HG03103 (cell line): ENCODE measurements around the gene SH3BGR.

Experiments used
- ATAC-seq: cut with Tn5 transposase; IDR thresholded peaks from one replicate; pipeline ENCODE4 v1.9.1; 2021; ENCODE audit warnings: low read depth; ENCODE audit not compliant: unreplicated experiment

SH3BGR gene

GRCh38 chr21:39454949-39455668 lies 3.3 kb downstream of the SH3BGR start:
- ATAC-seq = no peak

DNA sequence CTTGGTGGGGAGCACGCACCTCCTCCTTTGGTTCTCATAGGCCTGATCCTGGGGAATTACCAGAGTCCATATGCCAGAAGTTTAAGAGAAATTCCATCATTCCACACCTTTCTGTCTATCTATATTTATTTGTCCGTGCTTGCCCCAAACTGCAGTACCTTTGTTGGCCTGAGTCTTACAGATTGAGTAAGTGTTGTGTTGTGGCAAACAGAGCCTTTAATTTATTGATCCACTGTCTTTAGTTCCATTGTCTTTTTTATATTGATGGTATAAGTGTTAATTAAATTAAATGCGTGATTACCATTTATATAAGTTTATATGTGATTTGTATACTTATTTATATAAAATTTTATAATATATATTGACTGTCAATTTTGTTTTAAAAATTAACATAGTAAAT lies 4.9 kb downstream of the SH3BGR start:
- ATAC-seq = no peak

DNA sequence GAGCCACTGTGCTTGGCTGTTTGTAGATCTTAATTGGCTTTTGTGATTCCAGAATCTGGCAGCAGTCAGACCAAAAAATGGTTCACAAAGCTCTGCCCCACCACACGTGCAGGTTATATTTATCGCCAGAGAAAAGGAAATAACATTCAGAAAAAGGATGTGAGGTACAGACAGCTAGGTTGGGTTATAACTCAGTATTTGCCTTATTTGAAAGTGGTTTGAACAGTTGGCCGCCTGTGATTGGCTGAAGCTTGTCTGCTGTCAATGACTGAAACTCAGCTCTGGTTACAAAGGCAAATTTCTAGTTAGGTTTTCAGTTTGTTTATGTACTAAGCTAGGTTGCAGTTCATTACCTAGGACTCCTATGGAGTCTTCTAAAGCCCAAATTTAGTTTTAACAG lies 9.6 kb downstream of the SH3BGR start:
- peak; percentile 74 for ATAC-seq

DNA sequence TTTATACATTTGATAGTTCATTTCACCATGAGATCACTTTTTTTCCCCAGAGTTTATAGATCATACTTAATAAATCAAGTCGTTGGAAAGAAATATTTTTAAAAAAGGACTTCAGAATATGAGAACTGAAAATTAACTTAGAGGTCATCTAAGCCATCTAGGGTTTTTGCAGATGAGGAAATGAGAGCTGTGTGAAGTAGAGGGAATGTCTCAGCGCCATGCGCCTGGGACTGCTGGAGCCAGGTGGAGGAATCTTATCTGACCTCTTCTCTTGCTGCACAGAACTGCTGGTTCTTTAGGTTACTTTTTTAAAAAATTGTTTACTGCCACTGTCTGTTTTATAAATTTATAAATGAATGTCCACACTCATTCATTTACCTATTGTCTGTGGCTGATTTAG lies 11.5 kb downstream of the SH3BGR start:
- no peak for ATAC-seq

DNA sequence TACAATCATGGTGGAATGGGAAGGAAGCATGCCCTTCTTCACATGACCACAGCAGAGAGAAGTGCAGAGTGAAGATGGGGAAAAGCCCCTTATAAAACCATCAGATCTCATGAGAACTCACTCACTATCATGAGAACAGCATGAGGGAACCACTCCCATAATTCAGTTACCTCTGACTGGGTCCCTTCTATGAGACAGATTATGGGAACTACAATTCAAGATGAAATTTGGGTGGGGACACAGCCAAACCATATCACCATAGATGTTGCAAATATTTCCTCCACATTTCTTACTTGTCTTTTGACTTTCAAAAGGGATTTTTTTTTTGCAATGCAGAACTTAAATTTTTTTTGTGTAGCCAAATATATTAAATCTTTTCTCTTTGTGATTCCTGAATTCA lies 14.8 kb downstream of the SH3BGR start:
- ATAC-seq = no peak

DNA sequence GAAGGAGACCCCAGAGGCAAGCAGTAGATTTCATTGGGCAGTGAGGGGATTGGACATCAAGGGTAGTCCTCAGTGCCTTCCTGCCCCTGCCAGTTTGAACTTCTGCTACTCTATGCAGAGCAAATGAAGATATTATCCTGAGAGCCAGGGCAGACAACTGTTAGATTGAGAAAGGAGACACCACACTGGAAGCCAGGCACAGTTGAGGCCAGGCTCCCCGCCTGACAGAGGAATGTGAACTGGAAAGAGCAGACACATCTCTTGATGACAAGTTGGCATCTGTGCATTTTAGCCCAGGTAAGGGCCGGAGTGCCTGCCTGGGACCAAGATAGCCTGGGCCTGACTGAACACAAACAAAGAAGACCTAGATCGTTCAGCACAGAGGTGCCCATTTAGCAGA lies 16.0 kb downstream of the SH3BGR start:
- no peak for ATAC-seq

DNA sequence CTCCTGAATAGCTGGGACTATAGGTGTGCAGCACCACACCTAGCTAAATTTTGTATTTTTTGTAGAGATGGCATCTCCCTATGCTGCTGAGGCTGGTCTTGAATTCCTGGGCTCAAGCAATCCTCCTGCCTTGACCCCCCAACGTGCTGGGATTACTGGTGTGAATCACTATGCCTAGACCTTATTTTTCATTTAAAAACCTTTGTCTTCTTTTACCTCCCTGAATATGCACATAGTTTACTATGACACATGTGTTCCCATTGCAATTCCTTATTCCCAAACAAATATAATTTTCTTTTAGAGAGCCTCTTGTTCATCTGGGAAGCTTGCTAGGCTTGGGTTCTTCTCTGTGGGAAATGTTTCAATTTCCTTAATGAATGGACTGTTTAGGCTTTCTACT lies 16.8 kb downstream of the SH3BGR start:
- ATAC-seq = no peak

- no peak for ATAC-seq
These were observed 19.8 kb downstream of the SH3BGR start for GRCh38 chr21:39471598-39471997.

DNA sequence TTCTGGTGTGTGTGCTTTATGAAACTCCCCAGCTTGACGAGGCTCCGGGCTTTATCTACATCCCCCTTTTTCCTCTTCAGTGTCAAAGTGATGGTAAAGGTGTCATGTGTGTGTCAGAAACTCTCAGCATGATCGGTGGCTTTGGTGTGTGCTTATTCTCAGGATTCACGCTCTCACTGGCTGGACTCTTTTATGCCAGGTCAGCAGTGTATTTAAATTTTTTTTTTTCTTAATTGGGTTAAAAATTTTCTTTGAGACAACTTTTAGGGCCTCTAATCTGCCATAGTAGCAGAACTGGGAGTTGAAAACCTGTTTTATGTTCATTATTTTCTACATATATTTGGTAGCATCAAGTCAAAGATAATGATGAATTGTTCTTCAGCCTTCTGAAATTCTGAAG lies 21.0 kb downstream of the SH3BGR start:
- no peak for ATAC-seq

- no peak for ATAC-seq
These were observed 22.8 kb downstream of the SH3BGR start for GRCh38 chr21:39474611-39475010.

GRCh38 chr21:39479164-39479813 lies 27.5 kb downstream of the SH3BGR start:
- ATAC-seq = no peak

- no peak for ATAC-seq
These were observed 28.0 kb downstream of the SH3BGR start for GRCh38 chr21:39479814-39480182.

- ATAC-seq = no peak
These were observed 28.5 kb downstream of the SH3BGR start for GRCh38 chr21:39480271-39480670.

- ATAC-seq = no peak
These were observed 30.1 kb downstream of the SH3BGR start for GRCh38 chr21:39481886-39482285.

DNA sequence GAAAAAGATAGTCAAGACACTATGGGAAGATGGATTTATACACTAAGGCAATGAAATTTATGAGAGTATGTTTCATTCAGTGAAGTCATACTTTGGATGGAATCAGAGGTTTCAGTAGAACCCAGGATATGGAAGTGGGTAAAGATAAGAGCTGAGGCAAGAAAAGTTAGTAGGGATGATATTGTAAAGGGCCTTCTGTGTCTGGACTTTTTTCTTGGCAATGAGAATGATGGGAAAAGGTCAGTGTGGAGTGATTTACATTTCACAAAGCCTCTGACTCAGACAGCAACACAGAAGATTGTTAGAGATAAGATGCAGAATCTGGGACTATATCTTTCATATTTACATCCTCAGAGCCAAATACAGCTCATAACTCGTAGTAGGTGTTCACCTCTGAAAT lies 32.1 kb downstream of the SH3BGR start:
- no peak for ATAC-seq

DNA sequence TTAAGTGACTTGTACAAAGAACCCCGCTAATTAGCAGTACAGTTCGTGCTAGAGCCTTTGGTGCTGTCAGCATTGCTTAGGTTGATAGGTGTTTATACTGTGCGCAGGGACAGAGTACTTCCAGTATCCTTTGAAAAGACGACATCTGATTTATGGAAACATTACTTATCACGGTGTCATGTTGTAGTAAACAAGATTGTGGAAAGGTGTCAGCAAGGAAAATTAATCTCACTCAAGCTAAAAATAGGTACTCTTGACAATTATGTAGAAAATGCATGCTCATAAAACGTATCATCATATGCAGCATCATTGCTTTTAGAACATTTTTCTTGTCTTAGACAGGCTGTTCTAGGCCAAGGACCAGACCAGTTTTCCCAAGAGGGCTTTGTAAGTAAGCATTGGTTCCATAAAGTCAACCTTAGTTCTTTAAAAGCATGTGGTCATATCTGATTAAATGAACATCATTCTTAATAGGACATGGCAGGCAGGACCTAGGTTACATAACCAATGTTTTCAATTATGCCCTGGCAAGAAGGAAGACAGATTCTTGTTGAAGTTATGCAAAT lies 33.0 kb downstream of the SH3BGR start:
- ATAC-seq = no peak

- ATAC-seq = no peak
These were observed 37.7 kb downstream of the SH3BGR start for GRCh38 chr21:39489380-39489924.

DNA sequence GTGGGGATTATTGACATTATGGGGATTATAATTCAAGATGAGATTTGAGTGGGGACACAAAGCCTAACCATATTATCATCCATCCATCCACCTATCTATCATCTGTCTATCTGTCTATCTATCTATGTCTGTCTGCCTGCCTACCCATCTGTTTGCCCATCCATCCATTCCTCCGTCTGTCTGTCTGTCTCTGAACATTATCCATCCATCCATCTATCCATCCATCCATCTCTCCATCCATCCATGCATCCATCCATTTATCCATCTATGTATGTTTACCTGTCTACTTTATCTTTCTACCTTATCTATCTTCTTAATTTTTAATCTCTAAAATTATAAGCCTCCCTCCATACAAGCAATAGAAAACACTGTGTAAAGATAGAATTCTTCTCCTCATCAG lies 47.4 kb downstream of the SH3BGR start:
- ATAC-seq = no peak

GRCh38 chr21:39502631-39503030 lies 50.9 kb downstream of the SH3BGR start:
- ATAC-seq = no peak

- ATAC-seq = no peak
These were observed 51.5 kb downstream of the SH3BGR start for GRCh38 chr21:39503123-39503762.

DNA sequence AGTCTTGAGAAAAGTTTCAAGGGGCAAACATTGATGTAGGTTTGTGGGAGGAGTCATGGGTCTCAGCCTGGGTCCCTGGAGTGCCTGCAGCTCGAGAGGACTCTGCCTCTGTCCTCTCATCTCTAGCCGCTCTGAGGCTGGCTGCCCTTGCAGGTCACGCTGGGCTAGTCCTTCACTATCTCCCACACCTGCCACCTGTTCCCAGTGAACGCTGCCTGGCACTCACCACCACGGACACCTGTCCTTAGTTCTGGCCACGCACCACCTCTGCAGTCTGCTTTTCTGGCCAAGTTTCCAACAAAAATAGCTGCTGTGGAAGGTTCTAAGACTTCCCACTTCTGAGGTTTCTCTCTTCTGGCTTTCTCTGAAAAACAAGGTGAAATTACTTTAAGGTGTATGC lies 52.5 kb downstream of the SH3BGR start:
- no peak for ATAC-seq
